Cardiac septum (tissue), 1 donor: ENCODE measurements around the gene G6PC1. TPM values are rescaled to one million over a fixed set of nuclear protein-coding genes. Genes with fewer than 3 reads are reported as not detected.
"Not testable (repeated sequence)": the region's sequence is repeated elsewhere in the genome, so short reads cannot be mapped to it uniquely, and the experiment has no call there.

Source experiments
- DNase-seq: peaks from one replicate; pipeline ENCODE4 v3.0.0-alpha.2; 2020; ENCODE audit warnings: low spot score
- intact Hi-C: fragments of 100-400 bp; cut with DNase I; formaldehyde crosslinking; loops from one replicate; pipeline ENCODE4 v1.14.0; 2022
- long read RNA-seq: library from polyadenylated mRNA; unstranded; transcript quantifications from one replicate; pipeline ENCODE4 v2.0.0, GENCODE V29; 2021
- total RNA-seq: library from RNA; stranded (reverse); fragmentation: NEBNext Ultra II Directional; extraction: Animal tissue kit (Norgen Biotek cat#: 25700); gene quantifications from one replicate; pipeline ENCODE4 v1.2.1, GENCODE V29; 2021
- donor health status: DM: no; HTN: no; CAD: no.

The G6PC1 gene
- not detected for total RNA-seq
- long read RNA-seq = 0 reads

DNA sequence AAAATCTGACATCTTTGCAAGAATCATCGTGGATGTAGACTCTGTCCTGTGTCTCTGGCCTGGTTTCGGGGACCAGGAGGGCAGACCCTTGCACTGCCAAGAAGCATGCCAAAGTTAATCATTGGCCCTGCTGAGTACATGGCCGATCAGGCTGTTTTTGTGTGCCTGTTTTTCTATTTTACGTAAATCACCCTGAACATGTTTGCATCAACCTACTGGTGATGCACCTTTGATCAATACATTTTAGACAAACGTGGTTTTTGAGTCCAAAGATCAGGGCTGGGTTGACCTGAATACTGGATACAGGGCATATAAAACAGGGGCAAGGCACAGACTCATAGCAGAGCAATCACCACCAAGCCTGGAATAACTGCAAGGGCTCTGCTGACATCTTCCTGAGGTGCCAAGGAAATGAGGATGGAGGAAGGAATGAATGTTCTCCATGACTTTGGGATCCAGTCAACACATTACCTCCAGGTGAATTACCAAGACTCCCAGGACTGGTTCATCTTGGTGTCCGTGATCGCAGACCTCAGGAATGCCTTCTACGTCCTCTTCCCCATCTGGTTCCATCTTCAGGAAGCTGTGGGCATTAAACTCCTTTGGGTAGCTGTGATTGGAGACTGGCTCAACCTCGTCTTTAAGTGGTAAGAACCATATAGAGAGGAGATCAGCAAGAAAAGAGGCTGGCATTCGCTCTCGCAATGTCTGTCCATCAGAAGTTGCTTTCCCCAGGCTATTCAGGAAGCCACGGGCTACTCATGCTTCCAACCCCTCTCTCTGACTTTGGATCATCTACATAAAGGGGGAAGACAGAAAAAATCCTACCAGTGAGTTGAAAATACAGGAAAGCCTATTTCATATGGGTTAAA, at the start of gene G6PC1:
Gene G6PC1 (plus strand): TSS at position 340 of the 872 bp plus-strand sequence. CDS start 78 bp downstream, at position 418.
- intact Hi-C loops = no loop called here
- DNase-seq = peak; percentile 20

DNA sequence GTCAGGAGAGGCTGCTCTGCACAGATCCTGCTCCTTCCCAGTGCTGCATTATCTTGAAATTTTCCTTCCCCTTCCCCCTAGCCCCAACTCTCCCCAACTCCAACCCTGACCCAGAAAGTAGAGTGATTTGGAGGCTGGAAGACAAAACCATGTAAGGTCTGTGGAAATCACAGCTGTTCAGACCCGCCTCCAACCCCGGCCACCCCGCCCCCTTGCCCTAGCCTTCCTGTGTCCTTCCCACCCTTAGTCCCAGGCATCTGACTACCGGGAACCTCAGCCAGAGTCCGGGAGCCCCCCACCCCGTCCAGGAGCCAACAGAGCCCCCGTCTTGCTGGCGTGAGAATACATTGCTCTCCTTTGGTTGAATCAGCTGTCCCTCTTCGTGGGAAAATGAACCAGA, 49.6 kb upstream of the G6PC1 start, which contains the start of gene AOC3:
Gene AOC3 (plus strand): TSS at position 246 of the 400 bp plus-strand sequence. CDS start 145 bp downstream, at position 391.
- DNase-seq = no peak
- intact Hi-C loops = no loop called here

DNA sequence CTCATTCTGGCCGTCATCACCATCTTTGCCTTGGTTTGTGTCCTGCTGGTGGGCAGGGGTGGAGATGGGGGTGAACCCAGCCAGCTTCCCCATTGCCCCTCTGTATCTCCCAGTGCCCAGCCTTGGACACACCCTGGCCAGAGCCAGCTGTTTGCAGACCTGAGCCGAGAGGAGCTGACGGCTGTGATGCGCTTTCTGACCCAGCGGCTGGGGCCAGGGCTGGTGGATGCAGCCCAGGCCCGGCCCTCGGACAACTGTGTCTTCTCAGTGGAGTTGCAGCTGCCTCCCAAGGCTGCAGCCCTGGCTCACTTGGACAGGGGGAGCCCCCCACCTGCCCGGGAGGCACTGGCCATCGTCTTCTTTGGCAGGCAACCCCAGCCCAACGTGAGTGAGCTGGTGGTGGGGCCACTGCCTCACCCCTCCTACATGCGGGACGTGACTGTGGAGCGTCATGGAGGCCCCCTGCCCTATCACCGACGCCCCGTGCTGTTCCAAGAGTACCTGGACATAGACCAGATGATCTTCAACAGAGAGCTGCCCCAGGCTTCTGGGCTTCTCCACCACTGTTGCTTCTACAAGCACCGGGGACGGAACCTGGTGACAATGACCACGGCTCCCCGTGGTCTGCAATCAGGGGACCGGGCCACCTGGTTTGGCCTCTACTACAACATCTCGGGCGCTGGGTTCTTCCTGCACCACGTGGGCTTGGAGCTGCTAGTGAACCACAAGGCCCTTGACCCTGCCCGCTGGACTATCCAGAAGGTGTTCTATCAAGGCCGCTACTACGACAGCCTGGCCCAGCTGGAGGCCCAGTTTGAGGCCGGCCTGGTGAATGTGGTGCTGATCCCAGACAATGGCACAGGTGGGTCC, 49.0 kb upstream of the G6PC1 start:
- DNase-seq, intact Hi-C loops: not testable (repeated sequence)

DNA sequence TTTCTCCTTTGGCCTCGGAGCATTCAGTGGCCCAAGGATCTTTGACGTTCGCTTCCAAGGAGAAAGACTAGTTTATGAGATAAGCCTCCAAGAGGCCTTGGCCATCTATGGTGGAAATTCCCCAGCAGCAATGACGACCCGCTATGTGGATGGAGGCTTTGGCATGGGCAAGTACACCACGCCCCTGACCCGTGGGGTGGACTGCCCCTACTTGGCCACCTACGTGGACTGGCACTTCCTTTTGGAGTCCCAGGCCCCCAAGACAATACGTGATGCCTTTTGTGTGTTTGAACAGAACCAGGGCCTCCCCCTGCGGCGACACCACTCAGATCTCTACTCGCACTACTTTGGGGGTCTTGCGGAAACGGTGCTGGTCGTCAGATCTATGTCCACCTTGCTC, 48.2 kb upstream of the G6PC1 start:
- DNase-seq = no peak
- intact Hi-C loops = no loop called here

DNA sequence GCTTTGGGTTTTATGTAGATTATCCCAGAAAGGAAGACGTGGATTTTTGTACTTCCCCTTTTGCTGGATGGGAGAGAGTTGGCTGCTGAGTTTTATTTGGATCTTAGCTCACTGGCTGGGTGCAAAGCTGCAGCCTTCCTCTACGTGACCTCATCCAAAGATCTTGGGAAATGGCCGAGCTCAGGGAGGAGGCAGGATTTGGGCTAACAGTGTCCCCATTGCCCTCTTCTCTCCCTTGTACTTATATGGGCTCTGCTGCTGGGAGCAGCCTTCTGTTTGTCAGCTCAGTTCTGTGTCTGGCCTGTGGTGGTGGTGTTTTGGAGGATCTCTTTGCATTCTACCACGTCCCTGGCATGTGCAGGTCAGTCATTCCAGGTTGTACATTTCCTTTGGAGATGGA, 47.6 kb upstream of the G6PC1 start:
- DNase-seq = no peak
- intact Hi-C loops = no loop called here

DNA sequence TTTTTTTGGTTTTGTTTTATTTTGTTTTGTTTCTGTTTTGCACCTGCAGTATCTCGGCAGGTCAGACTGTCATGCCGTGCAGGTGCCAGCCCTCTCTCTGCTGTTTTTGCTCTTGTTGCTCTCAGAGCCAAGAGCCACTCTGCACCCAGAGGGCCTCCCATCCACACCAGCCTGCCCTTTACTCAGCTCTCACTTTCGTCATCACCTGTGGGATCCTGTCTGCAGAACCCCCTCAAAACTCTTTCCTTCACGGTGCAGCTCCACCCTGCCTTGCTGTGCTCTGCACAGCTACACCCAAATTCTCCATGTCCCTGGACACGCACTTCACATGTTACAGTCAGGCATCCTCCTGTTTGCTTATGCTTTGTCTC, 47.0 kb upstream of the G6PC1 start:
- no peak for DNase-seq
- intact Hi-C loops = no loop called here

DNA sequence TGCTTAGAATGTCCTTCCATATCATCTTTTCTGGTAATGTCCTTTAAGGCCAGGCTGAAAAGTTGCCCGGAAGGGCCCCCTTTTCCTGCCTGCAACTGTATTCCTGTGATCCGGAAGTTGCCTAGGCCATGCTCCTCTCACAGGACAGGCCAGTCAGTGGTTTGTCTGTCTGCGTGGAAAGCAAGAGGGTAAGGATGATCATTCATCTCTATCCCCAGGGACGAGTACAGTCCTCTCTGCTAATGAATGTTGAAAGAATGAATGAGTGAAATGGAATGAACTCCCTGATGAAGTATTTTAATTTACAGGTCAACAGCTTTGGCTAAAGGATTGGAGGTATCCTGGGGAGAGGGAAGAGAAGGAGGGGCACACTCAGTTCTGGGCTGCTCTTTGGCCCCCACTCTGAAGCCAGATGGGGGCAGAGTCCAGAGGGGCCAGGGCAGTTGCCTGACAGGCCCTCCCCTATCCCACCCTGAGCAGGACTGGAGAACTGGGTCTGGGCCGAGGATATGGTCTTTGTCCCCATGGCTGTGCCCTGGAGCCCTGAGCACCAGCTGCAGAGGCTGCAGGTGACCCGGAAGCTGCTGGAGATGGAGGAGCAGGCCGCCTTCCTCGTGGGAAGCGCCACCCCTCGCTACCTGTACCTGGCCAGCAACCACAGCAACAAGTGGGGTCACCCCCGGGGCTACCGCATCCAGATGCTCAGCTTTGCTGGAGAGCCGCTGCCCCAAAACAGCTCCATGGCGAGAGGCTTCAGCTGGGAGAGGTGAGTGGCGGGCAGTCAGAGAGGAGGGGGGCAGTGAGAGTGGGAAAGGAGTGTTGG, 46.4 kb upstream of the G6PC1 start:
- intact Hi-C loops = no loop called here
- no peak for DNase-seq

DNA sequence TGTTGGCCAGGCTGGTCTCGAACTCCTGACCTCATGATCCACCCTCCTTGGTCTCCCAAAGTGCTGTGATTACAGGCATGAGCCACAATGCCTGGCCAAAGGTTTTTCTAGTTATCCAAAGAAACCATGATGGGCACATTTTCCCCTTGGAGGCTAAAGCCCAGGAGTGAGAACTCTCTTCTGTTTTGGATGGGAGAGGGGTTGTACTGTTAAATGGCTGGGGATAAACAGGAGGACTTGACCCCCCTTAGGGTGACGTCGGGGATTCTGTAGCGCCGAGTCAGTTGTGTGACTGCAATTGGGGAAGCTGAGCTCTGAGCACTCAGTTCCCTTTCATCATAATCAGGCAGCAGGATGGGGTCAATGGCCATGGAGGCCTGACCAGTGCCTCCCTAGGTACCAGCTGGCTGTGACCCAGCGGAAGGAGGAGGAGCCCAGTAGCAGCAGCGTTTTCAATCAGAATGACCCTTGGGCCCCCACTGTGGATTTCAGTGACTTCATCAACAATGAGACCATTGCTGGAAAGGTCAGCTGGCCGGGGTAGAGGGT, 45.5 kb upstream of the G6PC1 start:
- intact Hi-C loops = no loop called here
- DNase-seq = no peak

DNA sequence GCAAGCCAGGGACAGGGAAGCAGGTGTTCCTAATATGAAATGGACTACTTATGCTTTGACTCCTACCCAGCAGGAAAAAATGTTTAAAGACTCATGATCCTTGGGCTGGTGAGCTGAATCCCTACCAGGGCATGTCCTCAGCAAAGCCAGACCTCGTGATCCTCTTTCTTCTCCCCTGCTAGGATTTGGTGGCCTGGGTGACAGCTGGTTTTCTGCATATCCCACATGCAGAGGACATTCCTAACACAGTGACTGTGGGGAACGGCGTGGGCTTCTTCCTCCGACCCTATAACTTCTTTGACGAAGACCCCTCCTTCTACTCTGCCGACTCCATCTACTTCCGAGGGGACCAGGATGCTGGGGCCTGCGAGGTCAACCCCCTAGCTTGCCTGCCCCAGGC, 44.5 kb upstream of the G6PC1 start:
- DNase-seq, intact Hi-C loops: not testable (repeated sequence)

DNA sequence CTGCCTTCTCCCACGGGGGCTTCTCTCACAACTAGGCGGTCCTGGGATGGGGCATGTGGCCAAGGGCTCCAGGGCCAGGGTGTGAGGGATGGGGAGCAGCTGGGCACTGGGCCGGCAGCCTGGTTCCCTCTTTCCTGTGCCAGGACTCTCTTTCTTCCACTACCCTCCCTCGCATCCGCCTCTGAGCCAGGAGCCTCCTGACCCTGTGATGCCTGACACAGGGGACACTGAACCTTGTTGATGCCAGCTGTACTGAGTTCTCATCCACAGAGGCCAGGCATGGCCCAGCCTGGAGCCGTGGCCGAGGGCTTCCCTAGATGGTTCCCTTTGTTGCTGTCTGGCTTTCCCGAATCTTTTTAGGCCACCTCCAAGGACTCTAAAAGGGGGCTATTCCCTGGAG, 44.1 kb upstream of the G6PC1 start:
- intact Hi-C loops, DNase-seq: not testable (repeated sequence)

DNA sequence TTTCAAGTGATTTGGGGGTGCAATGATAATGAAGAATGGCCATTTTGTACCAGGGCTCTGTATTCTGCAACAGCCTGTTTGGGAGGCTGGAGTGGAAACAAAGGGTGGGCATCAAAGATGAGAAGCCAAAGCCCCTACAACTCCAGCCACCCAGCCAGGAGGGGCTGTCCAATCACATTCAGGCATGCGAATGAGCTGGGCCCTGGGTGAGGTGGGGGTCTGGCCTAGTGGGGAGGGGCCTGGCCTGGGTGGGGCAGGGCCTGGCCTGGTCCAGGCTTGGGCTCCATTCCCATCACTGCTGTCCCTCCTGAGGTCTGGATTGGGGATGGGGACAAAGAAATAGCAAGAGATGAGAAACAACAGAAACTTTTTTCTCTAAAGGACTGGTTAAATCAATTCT, 43.2 kb upstream of the G6PC1 start:
- intact Hi-C loops = no loop called here
- DNase-seq = no peak

DNA sequence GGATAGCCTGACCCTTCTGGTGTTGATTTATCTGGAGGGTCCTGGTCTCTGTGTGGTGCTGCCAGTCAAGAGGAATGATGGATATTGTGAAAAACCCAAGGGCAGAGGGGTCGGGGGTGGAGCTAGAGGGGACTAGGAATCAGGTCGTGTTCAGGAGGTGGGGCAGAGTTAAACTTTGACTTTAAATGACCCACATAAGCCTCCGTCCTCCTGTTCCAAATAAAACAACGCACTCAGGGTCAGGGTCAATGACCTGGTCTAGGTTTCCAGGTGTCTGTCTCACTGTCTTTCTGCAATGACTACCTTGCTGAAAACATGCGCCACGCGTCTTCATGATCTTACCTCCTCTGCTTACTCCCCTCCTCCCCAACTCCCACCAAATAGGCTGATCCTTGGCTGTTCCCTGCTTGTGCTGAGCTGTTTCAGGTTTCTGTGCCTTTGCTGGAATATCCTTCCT, 34.9 kb upstream of the G6PC1 start:
- no peak for DNase-seq
- intact Hi-C loops = no loop called here

DNA sequence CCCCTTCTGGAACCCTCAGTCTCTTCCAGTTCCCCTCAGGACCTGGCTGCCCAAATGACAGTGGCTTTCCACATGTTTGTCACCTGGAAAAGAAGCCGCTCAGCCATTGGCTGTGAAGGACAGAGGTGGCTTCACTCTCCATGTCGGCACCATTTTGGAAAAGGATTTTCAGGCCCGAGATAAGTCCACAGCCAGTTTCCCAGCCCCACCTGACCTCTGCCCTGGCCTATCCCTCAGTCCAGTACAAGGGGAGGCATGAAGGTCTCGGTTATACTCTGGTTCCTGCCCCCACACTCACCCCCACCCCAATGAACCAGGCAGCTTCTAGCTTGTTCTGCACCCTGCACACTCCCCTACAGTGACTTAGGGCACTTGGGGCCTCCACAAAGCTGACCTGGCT, 34.4 kb upstream of the G6PC1 start:
- intact Hi-C loops = no loop called here
- no peak for DNase-seq

DNA sequence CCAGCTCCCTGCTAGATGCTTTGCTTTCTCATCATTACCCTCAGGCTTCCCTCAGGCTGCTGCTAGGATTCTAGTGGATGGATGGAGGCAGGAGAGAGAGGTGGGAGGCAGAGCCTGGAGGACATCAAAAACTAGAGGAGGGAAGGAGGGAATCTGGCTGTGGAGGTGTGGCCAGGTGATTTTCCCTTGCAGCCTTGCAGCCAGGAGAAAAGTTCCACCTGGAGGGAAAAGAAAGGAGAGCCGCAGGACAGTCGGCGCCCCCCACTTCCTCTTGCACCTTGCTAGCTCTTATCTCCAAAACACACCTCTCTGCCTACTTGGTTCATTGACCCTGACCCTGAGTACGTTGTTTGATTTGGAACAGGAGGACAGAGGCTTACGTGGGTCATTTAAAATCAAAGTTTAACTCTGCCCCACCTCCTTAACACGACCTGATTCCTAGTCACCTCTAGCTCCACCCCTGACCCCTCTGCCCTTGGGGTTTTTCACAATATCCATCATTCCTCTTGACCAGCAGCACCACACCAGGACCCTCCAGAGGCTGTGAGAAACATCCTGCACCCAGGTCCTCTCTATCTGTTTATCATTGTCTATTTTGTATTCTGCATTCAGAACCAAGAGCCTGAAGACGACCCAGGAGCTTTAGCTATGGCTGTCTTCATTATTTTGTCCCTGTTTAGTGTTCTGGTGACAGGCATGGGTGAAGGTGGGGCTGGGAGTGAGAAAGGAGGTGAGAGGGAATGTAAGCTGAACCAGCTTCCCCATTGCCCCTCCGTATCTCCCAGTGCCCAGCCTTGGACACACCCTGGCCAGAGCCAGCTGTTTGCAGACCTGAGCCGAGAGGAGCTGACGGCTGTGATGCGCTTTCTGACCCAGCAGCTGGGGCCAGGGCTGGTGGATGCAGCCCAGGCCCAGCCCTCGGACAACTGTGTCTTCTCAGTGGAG, 33.7 kb upstream of the G6PC1 start:
- intact Hi-C loops = no loop called here

DNA sequence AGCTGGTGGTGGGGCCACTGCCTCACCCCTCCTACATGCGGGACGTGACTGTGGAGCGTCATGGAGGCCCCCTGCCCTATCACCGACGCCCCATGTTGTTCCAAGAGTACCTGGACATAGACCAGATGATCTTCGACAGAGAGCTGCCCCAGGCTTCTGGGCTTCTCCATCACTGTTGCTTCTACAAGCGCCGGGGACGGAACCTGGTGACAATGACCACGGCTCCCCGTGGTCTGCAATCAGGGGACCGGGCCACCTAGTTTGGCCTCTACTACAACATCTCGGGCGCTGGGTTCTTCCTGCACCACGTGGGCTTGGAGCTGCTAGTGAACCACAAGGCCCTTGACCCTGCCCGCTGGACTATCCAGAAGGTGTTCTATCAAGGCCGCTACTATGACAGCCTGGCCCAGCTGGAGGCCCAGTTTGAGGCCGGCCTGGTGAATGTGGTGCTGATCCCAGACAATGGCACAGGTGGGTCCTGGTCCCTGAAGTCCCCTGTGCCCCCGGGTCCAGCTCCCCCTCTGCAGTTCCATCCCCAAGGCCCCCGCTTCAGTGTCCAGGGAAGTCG, 32.8 kb upstream of the G6PC1 start:
- DNase-seq, intact Hi-C loops: not testable (repeated sequence)

More for the DNA sequence above, 33.7 kb upstream of the G6PC1 start:
- DNase-seq = no peak

DNA sequence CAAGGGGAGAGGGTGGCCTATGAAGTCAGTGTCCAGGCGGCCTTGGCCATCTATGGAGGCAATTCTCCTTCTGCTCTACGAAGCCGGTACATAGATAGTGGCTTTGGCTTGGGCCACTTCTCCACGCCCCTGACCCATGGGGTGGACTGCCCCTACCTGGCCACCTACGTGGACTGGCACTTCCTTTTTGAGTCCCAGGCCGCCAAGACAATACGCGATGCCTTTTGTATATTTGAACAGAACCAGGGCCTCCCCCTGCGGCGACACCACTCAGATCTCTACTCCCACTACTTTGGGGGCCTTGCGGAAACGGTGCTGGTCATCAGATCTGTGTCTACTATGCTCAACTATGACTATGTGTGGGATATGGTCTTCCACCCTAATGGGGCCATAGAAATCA, 32.3 kb upstream of the G6PC1 start:
- intact Hi-C loops = no loop called here
- no peak for DNase-seq

DNA sequence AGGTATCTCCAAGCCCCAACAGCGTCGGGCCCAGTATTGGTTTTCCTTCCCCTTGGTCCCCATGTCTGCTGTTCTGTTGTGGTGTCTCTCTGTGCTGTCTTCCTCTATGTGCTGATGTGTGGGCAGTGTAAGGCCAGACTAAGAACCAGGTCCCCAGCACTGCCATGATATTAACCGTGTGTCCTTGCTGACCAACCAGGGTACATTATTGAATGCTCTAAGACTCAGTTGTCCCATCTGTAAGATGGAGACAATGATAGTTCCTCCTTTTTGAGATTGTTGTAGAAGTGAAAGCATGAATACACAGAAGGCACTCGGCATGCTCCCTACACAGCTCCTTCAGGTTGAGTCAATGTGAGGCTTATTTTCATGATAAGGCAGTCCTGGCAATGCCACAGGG, 29.0 kb upstream of the G6PC1 start:
- no peak for DNase-seq
- intact Hi-C loops = no loop called here
